ENCODE measurements around the gene BOC.

The BOC gene

GRCh38 chr3:113223475-113224281, 12.3 kb downstream of the BOC start:
- no peak for DNase-seq

- DNase-seq: no peak
These were observed 13.9 kb downstream of the BOC start for GRCh38 chr3:113225286-113225685.

GRCh38 chr3:113226491-113226890, 15.1 kb downstream of the BOC start:
- DNase-seq: no peak

- DNase-seq: peak; percentile 17
These were observed 15.8 kb downstream of the BOC start for GRCh38 chr3:113227146-113227545.

- DNase-seq: no peak
These were observed 17.3 kb downstream of the BOC start for GRCh38 chr3:113228498-113229286.

GRCh38 chr3:113231391-113231790, 20.0 kb downstream of the BOC start:
- no peak for DNase-seq

- DNase-seq: no peak
These were observed 20.5 kb downstream of the BOC start for GRCh38 chr3:113231827-113232253.

- DNase-seq: no peak
These were observed 21.0 kb downstream of the BOC start for GRCh38 chr3:113232342-113232741.

- no peak for DNase-seq
These were observed 22.1 kb downstream of the BOC start for GRCh38 chr3:113233497-113233896.

- no peak for DNase-seq
These were observed 22.7 kb downstream of the BOC start for GRCh38 chr3:113234028-113234427.

GRCh38 chr3:113234688-113235260, 23.4 kb downstream of the BOC start:
- peak; percentile 60 for DNase-seq

- DNase-seq: no peak
These were observed 27.1 kb downstream of the BOC start for GRCh38 chr3:113238503-113238902.

GRCh38 chr3:113240841-113241240, 29.5 kb downstream of the BOC start:
- peak; percentile 27 for DNase-seq

- DNase-seq: peak; percentile 96
These were observed 30.1 kb downstream of the BOC start for GRCh38 chr3:113241292-113242095.

GRCh38 chr3:113242096-113242581, 30.8 kb downstream of the BOC start:
- peak; percentile 93 for DNase-seq

- DNase-seq: peak; percentile 95
These were observed 31.7 kb downstream of the BOC start for GRCh38 chr3:113243071-113243470.

GRCh38 chr3:113243846-113244245, 32.5 kb downstream of the BOC start:
- peak; percentile 97 for DNase-seq

GRCh38 chr3:113245761-113246161, 34.4 kb downstream of the BOC start:
- peak; percentile 76 for DNase-seq

- DNase-seq: no peak
These were observed 35.7 kb downstream of the BOC start for GRCh38 chr3:113247068-113247467.

- no peak for DNase-seq
These were observed 36.5 kb downstream of the BOC start for GRCh38 chr3:113247675-113248458.

GRCh38 chr3:113249111-113249510, 37.8 kb downstream of the BOC start:
- DNase-seq: peak; percentile 55

GRCh38 chr3:113249601-113250000, 38.2 kb downstream of the BOC start:
- no peak for DNase-seq
